Cortex of kidney (tissue), 1 donor: ENCODE results near the gene ATG7.

Source experiments
- DNase-seq: peaks from one replicate; lab custom pipeline; 2025; lab: John Stamatoyannopoulos, UW

The ATG7 gene

DNA sequence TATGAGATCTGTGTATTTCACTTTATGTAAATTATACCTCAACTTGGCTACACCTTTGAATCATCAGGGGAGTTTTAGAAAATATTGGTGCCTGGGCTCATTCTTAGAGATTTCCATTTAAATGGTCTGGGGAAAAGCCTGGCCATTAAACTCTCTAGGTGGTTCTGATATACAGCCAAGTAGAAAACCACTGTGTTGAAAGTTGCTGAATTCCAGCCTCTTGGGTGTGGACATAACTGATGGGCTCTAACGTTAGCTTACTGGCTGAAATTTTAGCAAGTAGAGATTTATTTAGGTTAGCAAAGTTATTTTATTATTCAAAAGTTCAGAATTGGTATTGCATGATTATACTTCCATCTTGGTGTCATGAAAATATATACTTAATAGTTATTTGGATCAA lies 84.1 kb downstream of the ATG7 start:
- no peak for DNase-seq

DNA sequence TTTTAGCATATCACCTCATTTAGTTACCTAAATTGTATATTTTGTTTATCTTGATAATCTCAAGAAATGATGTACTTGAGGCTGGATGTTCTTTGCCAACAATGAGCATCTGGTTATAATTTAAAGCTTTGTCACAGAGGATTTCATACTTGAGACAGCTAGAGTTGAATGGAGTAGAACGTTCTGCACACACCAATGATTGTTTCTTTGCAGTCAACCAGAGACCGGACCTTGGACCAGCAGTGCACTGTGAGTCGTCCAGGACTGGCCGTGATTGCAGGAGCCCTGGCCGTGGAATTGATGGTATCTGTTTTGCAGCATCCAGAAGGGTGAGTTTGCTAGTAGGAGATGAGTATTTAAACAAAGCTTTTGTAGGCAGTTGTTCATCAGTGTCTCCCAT lies 90.4 kb downstream of the ATG7 start:
- no peak for DNase-seq

- DNase-seq, result no peak
Observed at GRCh38 chr3:11363715-11364114, 91.5 kb downstream of the ATG7 start.

DNA sequence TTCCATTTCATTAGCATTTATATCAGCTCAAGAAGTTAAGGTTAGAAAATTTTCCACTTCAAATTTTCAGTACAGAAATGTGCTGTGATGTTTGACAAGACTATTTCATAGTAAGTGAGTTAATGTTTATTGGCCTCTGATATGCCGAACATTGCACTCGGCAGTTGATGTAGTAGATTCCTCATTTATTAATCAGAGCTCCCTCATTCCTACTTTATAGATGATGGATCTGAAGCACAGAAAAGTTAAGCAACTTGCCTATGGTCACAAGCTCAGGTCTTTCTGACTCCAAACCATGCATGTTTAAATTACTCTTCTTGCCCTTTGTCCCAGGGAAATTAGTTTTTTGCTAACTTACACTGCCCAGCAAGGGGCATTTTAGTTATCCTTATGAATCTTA lies 92.0 kb downstream of the ATG7 start:
- no peak for DNase-seq

DNA sequence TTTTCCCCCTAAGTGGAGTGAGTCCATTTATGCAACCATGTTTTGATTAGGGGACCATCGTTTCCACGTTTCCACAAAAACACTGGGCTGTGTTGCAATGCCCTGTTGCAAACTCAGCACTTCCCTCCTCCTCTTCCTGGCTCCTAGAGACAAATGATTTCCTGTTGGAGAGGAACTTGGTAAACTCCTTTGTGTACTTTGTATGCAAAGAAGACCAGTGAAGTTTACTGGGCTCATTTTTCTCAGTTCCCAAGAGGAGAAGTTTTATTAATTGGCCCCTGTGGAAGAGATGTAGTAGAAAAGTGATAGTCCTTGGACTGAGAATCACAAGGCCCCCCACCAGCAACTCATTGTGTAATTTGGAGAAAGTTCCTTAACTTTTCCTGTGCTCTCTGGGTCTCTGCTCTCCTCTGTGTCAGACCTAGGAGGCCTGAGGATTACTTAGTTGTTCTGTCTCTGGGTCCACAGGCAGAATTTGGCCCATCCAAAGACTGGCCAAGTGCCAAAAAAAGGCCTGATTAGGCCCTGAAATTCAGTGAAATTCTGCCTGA lies 95.0 kb downstream of the ATG7 start:
- no peak for DNase-seq

DNA sequence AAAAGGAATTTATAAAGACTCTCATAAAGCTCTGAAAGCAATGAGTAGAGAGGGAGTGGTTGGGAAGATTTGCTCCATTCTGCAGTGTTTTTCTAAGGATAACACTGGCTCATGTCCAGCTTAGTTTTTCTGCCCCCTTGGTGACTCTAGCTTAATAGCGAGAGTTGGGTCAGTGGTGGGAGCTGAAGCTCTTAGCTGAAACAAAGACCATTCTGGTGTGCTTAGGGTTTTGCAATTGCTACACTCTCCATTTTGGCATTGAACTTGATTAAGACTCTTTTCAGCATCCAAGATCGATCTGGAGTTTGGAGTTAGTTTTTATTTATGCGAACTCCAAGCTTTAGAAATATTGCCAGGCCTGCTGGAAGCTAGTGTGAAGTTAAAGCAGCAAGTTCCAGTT lies 98.0 kb downstream of the ATG7 start:
- DNase-seq, result no peak

DNA sequence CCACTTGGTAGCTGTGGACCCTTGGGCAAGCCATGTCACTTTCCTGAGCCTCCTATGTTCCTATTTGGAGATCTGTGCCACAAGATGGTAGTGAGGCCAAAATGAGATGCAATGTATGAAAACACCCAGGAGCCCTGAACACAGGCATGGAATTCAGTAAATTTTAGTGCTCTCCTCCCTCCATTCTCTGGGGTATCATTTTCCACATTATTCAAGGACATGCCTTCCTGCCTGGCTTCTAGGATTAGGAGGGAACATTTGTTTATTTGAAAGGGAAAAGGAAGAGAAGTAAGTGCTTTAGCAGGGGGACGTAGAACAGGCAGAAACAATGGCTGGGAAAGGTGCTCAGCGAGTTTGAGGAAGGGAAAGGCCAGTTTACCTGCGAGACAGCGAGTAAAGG lies 98.8 kb downstream of the ATG7 start:
- DNase-seq, result no peak

DNA sequence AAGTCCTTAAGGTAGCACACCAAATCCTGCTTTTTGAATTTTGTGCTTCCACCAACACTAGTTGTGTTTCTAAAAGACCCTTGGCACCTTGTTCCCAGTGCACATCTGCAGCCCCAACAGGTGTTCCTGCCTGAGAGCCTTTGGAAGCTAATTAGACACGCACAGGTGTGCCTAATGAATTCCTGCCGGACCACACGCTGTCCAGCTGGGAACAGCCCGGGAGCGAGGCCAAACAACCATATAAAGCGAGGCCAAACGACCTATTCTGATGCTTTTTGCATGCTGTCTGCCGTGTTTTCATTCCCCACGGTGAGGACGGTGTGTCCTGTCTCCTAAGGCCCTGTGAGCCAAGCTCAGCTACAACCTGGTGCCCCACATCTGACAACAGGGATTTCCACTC lies 99.5 kb downstream of the ATG7 start:
- no peak for DNase-seq

- DNase-seq, result no peak
Observed at GRCh38 chr3:11373235-11373634, 101.0 kb downstream of the ATG7 start.

DNA sequence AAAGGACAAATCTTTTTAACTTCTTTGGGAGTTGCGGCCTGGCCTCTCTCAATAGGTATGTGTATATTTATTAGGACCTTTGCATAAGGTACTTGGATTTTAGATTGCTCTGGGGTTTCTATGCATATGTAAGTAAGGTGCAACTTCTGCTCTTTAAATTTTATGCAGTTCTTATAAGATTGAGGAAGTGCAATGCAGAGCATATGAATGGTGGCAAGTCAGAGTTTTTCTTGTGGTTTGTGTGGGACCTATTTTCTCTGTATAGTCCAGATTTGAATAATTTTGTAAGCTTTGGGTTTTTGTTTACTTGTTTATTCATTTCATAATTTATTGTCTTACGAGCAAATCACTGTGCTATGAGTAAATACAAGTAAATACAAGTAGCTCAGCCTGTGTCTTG lies 101.5 kb downstream of the ATG7 start:
- DNase-seq, result no peak

DNA sequence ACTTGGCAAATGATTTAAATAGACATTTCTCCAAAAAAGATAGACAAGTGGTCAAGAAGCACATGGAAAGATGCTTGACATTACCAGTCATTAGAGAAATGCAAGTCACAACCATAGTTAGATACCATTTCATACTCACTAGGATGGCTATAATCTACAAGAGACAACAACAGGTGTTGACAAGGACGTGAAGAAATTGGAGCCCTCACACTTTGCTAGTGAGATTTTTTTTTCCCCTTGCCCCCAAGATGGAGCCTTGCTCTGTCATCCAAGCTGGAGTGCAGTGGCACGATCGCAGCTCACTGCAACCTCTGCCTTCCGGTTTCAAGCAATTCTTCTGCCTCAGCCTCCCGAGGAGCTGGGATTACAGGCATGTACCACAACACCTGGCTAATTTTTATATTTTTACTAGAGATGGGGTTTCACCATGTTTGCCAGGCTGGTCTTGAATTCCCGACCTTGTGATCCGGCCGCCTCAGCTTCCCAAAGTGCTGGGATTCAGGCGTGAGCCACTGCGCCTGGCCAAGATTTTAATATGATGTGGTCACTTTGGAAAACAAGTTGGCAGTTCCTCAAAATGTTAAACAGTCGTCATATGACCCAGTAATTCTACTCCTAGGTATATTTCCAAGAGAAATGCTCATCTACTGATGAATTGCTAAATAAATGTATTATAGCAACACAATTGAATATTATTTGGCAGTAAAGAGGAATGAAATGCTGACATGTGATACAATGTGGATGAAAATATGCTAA lies 103.3 kb downstream of the ATG7 start:
- DNase-seq, result no peak

DNA sequence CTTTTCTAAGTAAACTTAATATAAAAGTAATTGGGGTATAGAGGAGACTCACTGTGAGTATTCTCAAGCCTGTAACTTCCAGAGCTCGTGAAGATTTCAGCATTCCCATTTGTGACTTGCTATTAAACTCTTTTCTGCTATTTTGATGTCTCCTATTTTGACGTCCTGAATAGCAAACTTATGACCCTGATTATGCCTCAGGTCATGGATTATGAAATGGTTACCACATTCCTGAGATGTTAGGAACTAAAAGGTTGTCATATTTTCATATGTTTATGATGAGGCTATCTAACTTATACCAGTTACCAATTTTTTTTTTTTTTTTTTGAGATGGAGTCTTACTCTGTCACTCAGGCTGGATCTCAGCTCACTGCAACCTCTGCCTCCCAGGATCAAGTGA lies 105.5 kb downstream of the ATG7 start:
- no peak for DNase-seq

GRCh38 chr3:11379238-11379823 lies 107.1 kb downstream of the ATG7 start:
- DNase-seq, result no peak

DNA sequence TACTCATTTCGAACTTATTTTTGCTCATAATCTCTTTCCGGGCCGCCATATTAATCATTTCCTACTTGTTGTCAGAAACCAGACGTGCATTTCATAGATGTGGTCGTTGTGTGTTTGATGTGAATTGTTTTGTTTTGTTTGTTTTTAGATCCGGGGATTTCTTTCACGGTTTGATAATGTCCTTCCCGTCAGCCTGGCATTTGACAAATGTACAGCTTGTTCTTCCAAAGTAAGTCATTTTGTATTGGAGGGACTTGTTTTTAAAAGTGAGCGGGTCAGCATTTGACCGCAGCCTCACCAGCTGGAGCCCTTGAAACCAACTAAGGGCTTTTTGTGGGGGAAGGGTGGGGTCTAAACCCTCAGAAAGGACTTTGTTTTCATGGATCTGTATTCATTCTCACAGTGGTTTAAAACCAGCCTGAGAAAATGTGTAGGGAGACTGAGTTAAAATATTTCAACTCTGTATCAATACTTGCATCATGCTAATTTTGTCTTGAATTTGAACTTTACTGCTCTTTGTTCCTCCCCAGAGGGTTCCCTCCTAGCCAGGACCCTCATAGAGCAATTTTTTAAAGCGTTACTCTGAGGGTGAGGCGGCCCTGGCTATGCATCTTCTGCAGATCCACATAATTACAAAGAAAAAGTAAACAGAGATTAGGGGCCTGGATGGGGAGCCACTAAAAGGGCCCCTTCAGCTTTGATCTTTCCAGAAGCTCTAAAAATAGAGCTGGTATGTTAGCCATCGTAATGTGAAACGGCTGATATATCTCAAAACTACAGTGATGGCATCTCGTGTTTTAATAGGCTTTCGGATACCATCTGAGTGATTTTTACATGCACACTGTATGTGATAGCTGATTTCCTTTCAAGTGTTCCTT lies 107.9 kb downstream of the ATG7 start:
- no peak for DNase-seq

DNA sequence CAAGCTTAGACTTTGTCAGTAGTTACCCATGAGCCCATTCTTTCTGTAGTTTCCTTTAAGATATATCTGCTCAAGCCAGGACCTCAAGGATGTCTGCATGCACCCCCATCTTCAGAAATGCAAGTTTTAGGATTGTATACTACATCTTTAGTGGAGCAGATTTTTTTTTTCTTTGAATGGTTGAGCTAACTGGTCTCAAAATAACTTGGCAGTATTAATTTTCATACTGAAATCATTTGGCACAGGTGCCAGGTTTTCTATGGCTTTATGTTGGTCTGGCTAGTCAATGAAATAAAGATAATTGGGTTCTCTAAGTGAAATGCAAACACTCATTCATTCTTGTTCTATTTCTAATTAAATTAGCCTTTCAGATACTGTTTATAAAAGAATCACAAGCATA lies 108.9 kb downstream of the ATG7 start:
- DNase-seq, result no peak

GRCh38 chr3:11381563-11381962 lies 109.4 kb downstream of the ATG7 start:
- no peak for DNase-seq

DNA sequence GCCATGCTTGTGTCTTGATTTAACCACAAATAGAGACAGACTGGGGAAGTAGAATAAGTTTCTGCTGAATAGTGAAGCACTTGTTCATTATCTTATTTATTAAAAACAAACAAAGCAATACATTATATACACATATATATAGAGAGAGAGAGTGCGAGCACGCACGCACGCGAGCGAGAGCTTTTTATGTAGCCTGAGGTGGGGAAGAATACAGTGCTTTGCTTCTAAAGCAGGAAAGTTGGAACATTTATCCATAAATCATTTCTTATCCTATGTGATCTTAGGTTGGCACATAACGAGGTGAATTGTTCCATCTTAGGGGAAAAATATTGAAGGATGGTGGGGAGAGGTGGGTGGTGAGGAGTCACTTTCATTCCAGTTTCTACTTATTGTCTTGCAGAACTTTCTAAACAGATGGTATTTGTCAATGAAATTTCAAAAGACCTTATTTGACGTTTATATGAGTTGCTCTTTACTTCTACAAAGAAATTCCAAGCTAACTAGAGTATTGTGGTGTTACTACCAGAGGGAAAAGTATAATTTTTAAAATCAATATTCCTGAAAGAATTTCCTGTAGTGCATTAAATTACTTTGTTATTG lies 110.0 kb downstream of the ATG7 start:
- DNase-seq, result no peak

GRCh38 chr3:11384074-11384473 lies 111.9 kb downstream of the ATG7 start:
- no peak for DNase-seq

DNA sequence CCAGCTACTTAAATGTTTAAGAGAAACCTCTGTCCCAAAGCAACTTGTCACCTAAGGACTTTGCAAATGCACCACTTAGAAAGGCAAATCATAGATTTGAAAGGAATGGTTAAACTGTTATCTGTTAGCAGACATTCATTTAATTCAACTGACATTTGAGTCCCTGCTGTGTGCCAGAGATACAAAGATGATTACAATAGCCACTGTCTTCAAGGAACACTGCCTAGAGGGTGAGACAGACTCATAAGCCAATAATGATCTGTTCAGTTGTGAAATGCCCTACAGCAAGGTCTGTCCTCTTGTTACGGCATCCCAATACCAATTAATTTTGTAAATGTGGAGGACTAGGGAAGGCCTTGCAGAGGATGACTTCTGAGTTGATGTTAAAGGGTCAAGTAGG lies 113.1 kb downstream of the ATG7 start:
- no peak for DNase-seq

DNA sequence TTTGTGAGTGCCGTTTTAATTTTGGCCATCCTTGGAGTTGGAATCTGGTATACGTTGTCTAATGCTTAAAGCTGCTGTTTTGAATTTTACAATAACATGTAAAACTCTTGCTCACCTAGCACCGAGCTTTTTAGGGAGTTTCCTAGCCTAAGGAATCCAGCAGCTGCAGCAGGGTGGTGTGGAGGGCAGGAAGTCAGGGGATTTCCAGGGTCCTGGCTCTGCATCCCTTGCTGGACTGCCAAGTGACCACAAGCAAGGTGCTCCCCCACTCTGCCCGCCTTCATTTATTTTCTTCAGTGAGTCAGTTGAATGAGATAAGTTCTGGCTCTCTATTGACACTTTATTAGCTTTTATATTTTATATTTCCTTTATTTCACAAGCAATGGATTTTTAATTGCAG lies 113.7 kb downstream of the ATG7 start:
- no peak for DNase-seq

- no peak for DNase-seq
Observed at GRCh38 chr3:11386465-11387113, 114.4 kb downstream of the ATG7 start.
